Activated CD4-positive, alpha-beta T cell treated with anti-CD3 and anti-CD28 coated beads, Interleukin-2, amount 50 U/mL, for 16 hours (primary cell): ENCODE measurements around the gene GZMM.

Source experiments
- DNase-seq: peaks from one replicate; pipeline ENCODE4 v3.0.0-alpha.2; 2020

Gene GZMM

GRCh38 chr19:535017-535835 is 8.6 kb upstream of the GZMM start:
- DNase-seq = no peak

- no peak for DNase-seq
These were observed 7.6 kb upstream of the GZMM start for GRCh38 chr19:536031-536880.

GRCh38 chr19:536881-537404 is 6.9 kb upstream of the GZMM start:
- no peak for DNase-seq

- DNase-seq = no peak
These were observed 5.0 kb upstream of the GZMM start for GRCh38 chr19:538641-539428.

GRCh38 chr19:539429-540030 is 4.3 kb upstream of the GZMM start:
- DNase-seq = no peak

- no peak for DNase-seq
These were observed 2.8 kb upstream of the GZMM start for GRCh38 chr19:540867-541637.

GRCh38 chr19:541699-542098 is 2.2 kb upstream of the GZMM start:
- DNase-seq = no peak

- no peak for DNase-seq
These were observed 1.5 kb upstream of the GZMM start for GRCh38 chr19:542173-542866.

- DNase-seq = no peak
These were observed 3.3 kb downstream of the GZMM start for GRCh38 chr19:547117-547516.

GRCh38 chr19:547836-548720 is 4.2 kb downstream of the GZMM start:
- no peak for DNase-seq

GRCh38 chr19:548886-549830 is 5.3 kb downstream of the GZMM start:
- no peak for DNase-seq

GRCh38 chr19:554817-555216 is 11.0 kb downstream of the GZMM start:
- DNase-seq = no peak

GRCh38 chr19:555474-555808 is 11.6 kb downstream of the GZMM start:
- DNase-seq = no peak

- DNase-seq = no peak
These were observed 12.9 kb downstream of the GZMM start for GRCh38 chr19:556611-557382.

- no peak for DNase-seq
These were observed 15.1 kb downstream of the GZMM start for GRCh38 chr19:558770-559439.

- DNase-seq = no peak
These were observed 16.3 kb downstream of the GZMM start for GRCh38 chr19:560121-560520.

GRCh38 chr19:566403-566802 is 22.6 kb downstream of the GZMM start:
- DNase-seq = no peak

- no peak for DNase-seq
These were observed 23.0 kb downstream of the GZMM start for GRCh38 chr19:566844-567243.
